ENCODE results near the gene HES6. TPM values are rescaled to one million over a fixed set of nuclear protein-coding genes. Genes with fewer than 3 reads are reported as not detected.

HES6 gene
- total and polyA plus RNA-seq, 10 of the 15 experiments (the other 5 are each of a cell fraction or from before 2014, with no cell fraction given): 0.11 to 1.7 (median 0.83) TPM

- no peak for FAIRE-seq
- SMC1A ChIA-PET (ENCODE audit: uncharacterized antibody, unreplicated experiment): interaction anchor here (1.2 to 1.8 kb wide), 2 partner anchors 293 to 404 kb away, joined by 4 to 8 read pairs; no protein-coding TSS in a partner anchor
- in situ Hi-C loops (cut with MboI): loop anchor here (5.0 kb wide), 1 partner anchor 405 kb away; the partner anchor contains the start of gene RAMP1
These were observed 22.0 kb upstream of the HES6 start for GRCh38 chr2:238261718-238262375.

More at GRCh38 chr2:238261718-238262375, 22.0 kb upstream of the HES6 start:
- Histone ChIP-seq H3K4me3 (no peak overlapping the region), H2AFZ (ENCODE audit: control insufficient read depth, low read depth, low read length) (no peak overlapping the region), H3K79me2 (ENCODE audit: control insufficient read depth, insufficient read depth, low read length) (no peaks in the 10 kb centered on the region), H3K27ac (ENCODE audit: control insufficient read depth, insufficient read depth) (no peak overlapping the region), H3K4me1 (ENCODE audit: control insufficient read depth, insufficient read depth, low read length) (no peaks in the 10 kb centered on the region), H3K9me3 (replicated peaks; ENCODE audit: control insufficient read depth, insufficient read depth, low read length) (no peaks in the 10 kb centered on the region), H3K36me3 (ENCODE audit: control insufficient read depth in 2 of 2, insufficient read depth in 2 of 2, low read length in 1 of 2) (peaks cover 7 to 25% of the 10 kb centered on the region in 2 experiments), H3K9ac (ENCODE audit: control insufficient read depth, insufficient read depth, low read length) (no peak overlapping the region), H4K20me1 (ENCODE audit: control insufficient read depth, insufficient read depth) (no peaks in the 10 kb centered on the region), H3K4me2 (ENCODE audit: control insufficient read depth, insufficient read depth) (no peak overlapping the region), H3K27me3 (replicated peaks in 1 of 2; ENCODE audit: control insufficient read depth in 2 of 2, insufficient read depth in 2 of 2, low read length in 1 of 2) (no peaks in the 10 kb centered on the region)
- BruUV-seq (replicated peaks): no TSS peak
- ChIA-PET POLR2A (no interaction called here), CTCF (interaction anchor here (2.3 to 3.7 kb wide), 2 partner anchors 26 to 293 kb away, joined by 18 to 27 read pairs; partner anchors contain the start of gene PER2), RAD21 (ENCODE audit: unreplicated experiment) (interaction anchor here (1.3 to 1.7 kb wide), 2 partner anchors 141 to 287 kb away, joined by 3 to 5 read pairs; no protein-coding TSS in a partner anchor)
- WGBS (ENCODE audit: insufficient coverage, insufficient replicate concordance, low lambda C conversion rate, missing lambda C conversion rate): 89% methylated on average over 16 of the region's 16 CpGs
- TF ChIP-seq ESRRA (IDR thresholded peaks at IDR 0.05; ENCODE audit: low read length) (no peak), ZBTB11 (CRISPR knock-in tag; IDR thresholded peaks at IDR 0.05) (no peak), MEF2A (IDR thresholded peaks at IDR 0.05; ENCODE audit: insufficient read depth, low read depth, low read length) (no peak), NKRF (conservative IDR thresholded peaks at IDR 0.05) (no peak), CBX3 (IDR thresholded peaks at IDR 0.05; ENCODE audit: borderline replicate concordance, low read depth) (no peak), ZNF384 (IDR thresholded peaks at IDR 0.05; ENCODE audit: borderline replicate concordance, low read depth, low read length) (no peak)
- DNase-seq (ENCODE audit: low read depth, low spot score) (no peak), ATAC-seq (no peak)
- intact Hi-C loops (cut with micrococcal nuclease; ENCODE audit: unreplicated experiment): loop anchor here (2.0 to 5.0 kb wide), 3 partner anchors 101 to 405 kb away; partner anchors contain the start of gene RAMP1

Measured in GM12878 (cell line).